NCI-H2196 treated with DMSO at 0.1 percent for 48 hours (cell line): ENCODE measurements around the gene FIP1L1.
"Not testable (repeated sequence)": the region's sequence is repeated elsewhere in the genome, so short reads cannot be mapped to it uniquely, and the experiment has no call there.

ENCODE experiments used
- DNase-seq: peaks from one replicate; lab custom pipeline; 2025; ENCODE audit not compliant: unreplicated experiment; lab: John Stamatoyannopoulos, UW

Gene FIP1L1

GRCh38 chr4:53465891-53466290 lies 88.5 kb downstream of the FIP1L1 start:
- DNase-seq, result no peak

DNA sequence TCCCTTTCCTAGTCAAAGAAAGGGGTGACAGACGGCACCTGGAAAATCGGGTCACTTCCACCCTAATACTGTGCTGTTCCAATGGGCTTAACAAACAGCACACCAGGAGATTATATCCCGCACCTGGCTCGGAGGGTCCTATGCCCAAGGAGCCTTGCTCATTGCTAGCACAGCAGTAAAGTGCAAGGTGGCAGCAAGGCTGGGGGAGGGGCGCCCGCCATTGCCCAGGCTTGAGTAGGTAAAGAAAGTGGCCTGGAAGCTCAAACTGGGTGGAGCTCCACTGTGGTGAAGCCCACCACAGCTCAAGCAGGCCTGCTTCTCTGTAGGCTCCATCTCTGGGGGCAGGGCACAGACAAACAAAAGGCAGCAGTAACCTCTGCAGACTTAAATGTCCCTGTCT lies 89.1 kb downstream of the FIP1L1 start:
- DNase-seq, result not testable (repeated sequence)

- DNase-seq, result no peak
These were observed 99.0 kb downstream of the FIP1L1 start for GRCh38 chr4:53476232-53477037.

- DNase-seq, result no peak
These were observed 99.7 kb downstream of the FIP1L1 start for GRCh38 chr4:53477038-53477565.

DNA sequence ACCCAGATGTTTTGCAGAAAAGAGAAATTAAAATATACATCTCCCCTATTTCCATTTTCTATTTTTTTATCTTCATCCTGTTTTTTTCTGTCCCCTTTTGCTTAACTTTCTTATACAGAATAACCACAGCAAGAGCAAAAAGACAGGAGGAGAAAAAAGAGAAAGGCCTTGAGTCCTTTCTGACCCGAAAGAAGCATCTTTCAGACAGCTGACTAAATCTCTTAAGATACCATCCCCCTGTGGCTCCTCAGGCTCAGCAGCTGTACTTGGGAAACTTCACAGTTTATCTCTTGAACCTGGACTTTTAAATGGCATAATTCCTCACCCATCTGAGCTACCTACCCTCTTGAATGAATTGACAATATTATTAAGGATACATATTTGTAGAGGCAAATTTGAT lies 100.2 kb downstream of the FIP1L1 start:
- no peak for DNase-seq

- DNase-seq, result no peak
These were observed 101.4 kb downstream of the FIP1L1 start for GRCh38 chr4:53478671-53479456.

- no peak for DNase-seq
These were observed 102.5 kb downstream of the FIP1L1 start for GRCh38 chr4:53479736-53480525.

DNA sequence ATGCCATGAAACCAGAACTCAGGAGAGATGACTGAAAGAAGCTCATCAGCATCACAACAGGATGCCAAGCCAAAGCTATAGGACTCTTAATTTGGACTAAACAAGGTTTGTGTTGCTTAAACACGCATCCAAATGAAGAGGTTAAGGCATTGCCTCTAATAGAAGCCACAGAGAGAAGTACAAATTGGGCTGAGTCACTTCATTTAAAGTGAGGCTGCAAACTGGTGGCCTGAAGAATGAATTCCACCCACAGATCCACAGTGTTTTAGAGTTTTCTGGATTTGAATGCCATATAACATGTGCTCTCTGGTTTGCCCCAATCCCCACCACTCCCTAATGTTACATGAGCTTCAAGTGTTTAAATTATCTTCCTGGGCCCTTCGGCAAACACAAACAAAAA lies 103.5 kb downstream of the FIP1L1 start:
- DNase-seq, result no peak

- no peak for DNase-seq
These were observed 104.1 kb downstream of the FIP1L1 start for GRCh38 chr4:53481586-53481985.

DNA sequence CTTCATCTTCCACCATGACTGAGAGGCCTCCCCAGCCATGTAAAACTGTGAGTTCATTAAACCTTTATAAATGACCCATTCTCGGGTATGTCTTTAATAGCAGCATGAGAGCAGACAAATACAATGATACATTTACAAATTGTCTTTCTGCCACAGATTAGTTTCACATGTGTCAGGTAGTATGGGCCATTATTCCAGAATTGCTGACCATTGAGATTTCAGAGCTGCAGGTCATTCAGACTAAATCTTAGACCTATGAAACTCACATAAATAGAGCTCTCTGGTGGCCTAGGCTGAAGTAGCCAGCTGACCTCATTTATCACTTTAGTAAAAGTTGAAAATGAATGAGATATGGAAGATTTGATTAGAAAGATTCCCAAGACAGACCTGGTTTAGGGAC lies 105.8 kb downstream of the FIP1L1 start:
- no peak for DNase-seq

DNA sequence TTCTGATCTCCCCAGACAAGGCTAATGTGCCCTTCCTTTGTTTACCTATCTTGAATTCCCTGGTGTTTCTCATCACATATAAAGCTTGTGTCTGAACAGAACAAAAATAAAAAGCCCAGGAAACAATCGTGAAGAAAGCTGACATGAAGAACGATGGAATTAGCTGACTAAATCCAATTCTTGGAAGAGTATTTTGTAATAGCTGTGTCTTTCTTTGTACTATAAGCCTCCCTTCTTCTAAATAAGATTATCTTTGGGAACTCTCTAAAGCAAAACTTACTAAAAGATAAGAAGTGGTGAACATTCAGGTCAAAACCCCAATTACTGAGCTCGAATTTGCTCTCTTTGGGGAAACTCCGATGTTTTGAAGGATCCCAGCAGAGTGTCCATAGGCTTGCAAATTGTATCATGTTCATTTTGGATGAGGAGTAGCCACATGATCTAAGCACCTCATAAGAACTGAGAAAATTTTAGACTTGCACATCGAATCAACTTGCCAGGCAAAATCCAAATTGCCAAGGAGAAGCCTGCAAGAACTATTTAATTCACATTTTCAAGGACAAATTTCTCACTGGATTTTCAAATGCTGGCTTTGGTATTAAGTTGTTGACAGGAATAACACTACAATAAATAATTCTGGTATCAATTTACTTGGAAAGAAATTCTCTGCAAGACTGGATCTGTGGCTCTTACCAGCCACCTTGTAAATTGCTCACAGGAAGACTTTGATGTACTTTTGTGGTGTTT lies 107.6 kb downstream of the FIP1L1 start:
- no peak for DNase-seq

GRCh38 chr4:53485658-53486040 lies 108.2 kb downstream of the FIP1L1 start:
- no peak for DNase-seq

DNA sequence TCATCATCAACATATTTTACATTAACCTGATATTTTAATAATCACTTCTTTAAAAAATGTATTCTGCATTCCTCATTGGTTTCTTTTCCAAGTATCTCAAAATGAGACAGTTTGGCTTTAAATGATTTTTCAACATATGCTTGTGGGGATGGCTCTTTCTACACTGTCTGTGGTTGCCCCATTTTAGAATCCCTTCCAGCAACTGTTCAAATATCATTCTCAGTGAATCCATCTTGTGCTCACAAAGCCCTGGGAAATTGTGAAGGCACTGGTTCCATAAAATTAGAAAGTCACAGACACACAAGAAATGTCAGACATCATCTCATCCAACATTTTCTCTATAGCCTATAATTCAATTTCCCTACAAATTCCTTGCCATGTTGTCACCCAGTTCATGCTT lies 110.3 kb downstream of the FIP1L1 start:
- DNase-seq, result no peak

DNA sequence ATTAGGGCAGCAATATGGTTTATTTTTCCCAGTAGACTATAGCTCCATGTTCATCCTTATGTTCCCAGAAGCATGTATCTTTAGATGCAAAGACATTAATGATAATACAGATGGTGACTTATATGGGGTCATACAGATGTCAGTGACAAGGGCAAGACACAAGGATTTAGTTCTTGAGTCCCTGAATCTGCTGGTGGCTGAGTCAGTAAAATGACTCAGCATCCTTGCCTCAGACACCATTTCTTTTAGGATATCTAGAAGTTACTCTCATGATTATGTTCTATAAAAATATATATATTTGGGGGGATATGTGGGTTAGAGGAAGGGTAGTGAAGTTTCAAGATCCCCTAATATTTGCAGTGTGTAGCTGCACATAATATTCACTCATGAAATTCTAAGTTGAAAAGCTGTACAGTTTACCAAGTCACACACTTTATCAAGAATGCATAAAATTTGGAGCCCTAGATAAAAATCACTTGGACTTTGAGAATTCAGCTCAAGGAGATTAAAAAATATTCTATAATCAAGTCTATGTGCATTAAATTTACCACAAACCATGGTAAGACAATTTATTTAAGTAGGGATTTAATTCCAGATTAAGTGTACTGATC lies 111.9 kb downstream of the FIP1L1 start:
- DNase-seq, result no peak

GRCh38 chr4:53490161-53490956 lies 112.9 kb downstream of the FIP1L1 start:
- no peak for DNase-seq

GRCh38 chr4:53490965-53491622 lies 113.7 kb downstream of the FIP1L1 start:
- no peak for DNase-seq

DNA sequence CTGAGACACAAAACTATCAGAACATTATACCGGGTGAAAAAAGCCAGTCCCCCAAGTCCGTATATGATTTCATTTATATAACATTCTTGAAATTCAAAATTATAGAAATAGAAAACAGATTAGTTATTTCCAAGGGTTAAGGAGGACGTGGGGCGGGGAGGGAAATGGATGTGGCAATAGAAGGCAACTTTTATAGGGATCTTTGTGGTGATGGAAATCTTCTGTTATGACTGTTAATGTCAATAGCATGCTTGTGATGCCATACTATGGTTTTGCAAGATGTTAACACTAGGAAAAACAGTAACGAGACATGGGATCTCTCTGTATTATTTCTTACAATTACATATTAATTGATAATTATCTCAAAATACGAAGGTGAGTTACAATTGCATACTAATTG lies 117.4 kb downstream of the FIP1L1 start:
- DNase-seq, result no peak

DNA sequence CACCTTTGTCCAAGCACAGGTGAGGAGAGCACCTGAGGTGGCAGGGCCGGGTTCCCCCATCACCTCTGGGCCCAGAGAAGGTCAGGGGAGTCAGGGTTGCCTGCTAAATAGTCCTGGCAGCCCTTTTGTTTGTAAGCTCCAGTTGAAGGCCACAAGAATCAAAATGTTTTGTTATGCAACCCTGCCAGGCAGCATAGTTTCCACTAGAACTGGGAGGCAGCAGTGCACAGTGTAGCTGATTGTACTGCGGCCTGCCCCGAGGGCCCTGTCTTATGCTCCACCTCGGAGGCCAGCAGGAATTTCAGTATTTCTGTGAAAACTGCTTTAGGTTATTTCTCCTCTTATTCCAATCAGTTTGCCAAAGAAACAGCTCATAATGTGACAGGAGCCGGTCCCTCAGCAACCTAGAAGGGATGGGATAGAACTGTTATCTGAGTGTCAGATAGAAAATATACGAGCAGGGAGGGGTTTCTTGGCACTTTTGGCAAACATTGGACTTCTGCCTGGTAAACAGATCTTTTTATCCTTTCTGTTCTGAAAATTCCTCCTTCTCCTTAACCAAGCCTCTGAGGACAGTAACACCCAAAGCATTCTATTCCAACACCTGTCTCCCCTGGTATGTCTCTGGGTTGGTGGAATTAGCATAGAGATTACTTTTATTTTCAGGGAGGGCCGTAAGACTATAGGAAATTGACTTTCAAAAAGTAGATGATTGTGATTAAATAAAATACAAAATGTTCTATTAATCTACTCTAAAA lies 120.2 kb downstream of the FIP1L1 start:
- no peak for DNase-seq
